H9 (cell line): ENCODE results near the gene PRSS8. TPM values are rescaled to one million over a fixed set of nuclear protein-coding genes. Genes with fewer than 3 reads are reported as not detected.

Source experiments
- DNase-seq: peaks from one replicate; pipeline ENCODE4 v3.0.0-alpha.2; 2017
- H2AFZ ChIP-seq: one replicate; pipeline ENCODE4 v1.6.1; 2013; ENCODE audit warnings: mild to moderate bottlenecking, low read length, control low read depth, moderate library complexity
- H2AK5ac ChIP-seq: 2 replicates; pipeline ENCODE4 v1.6.1; 2013; ENCODE audit warnings: low read length, control low read depth, mixed read lengths; ENCODE audit not compliant: insufficient read length
- H2BK120ac ChIP-seq: one replicate; pipeline ENCODE4 v1.6.1; 2013; ENCODE audit warnings: low read depth, mild to moderate bottlenecking, low read length, control low read depth, inconsistent platforms; ENCODE audit not compliant: poor library complexity, severe bottlenecking
- H2BK12ac ChIP-seq: 2 replicates; pipeline ENCODE4 v1.6.1; 2013; ENCODE audit warnings: low read length, control low read depth, mixed read lengths, low read depth; ENCODE audit not compliant: insufficient read length
- H2BK15ac ChIP-seq: 2 replicates; pipeline ENCODE4 v1.6.1; 2013; ENCODE audit warnings: low read depth, low read length, control low read depth
- H2BK20ac ChIP-seq: one replicate; pipeline ENCODE4 v1.6.1; 2013; ENCODE audit warnings: low read depth, mild to moderate bottlenecking, low read length, control low read depth, inconsistent platforms; ENCODE audit not compliant: poor library complexity, severe bottlenecking
- H2BK5ac ChIP-seq: 2 replicates; pipeline ENCODE4 v1.6.1; 2013; ENCODE audit warnings: low read length, control low read depth, mixed read lengths; ENCODE audit not compliant: insufficient read length
- H3K14ac ChIP-seq: 2 replicates; pipeline ENCODE4 v1.6.1; 2013; ENCODE audit warnings: low read length, control low read depth; ENCODE audit not compliant: insufficient read depth
- H3K18ac ChIP-seq: 2 replicates; pipeline ENCODE4 v1.6.1; 2013; ENCODE audit warnings: low read depth, mild to moderate bottlenecking, mixed read lengths, low read length, control low read depth; ENCODE audit not compliant: insufficient read length
- H3K23ac ChIP-seq: 2 replicates; pipeline ENCODE4 v1.6.1; 2013; ENCODE audit warnings: low read length, control low read depth, mixed read lengths, low read depth; ENCODE audit not compliant: insufficient read length
- H3K23me2 ChIP-seq: 2 replicates; pipeline ENCODE4 v1.6.1; 2013; ENCODE audit warnings: low read depth, mild to moderate bottlenecking, mixed read lengths, low read length, control low read depth; ENCODE audit not compliant: insufficient read length, poor library complexity, severe bottlenecking
- H3K27ac ChIP-seq: 2 replicates; pipeline ENCODE4 v1.5.1; 2013; ENCODE audit warnings: low read length, control low read depth, mixed read lengths, low read depth; ENCODE audit not compliant: insufficient read length
- H3K27me3 ChIP-seq: 2 replicates; pipeline ENCODE4 v1.6.1; 2013; ENCODE audit warnings: low read length, control low read depth, inconsistent platforms; ENCODE audit not compliant: insufficient read depth
- H3K4ac ChIP-seq: 2 replicates; pipeline ENCODE4 v1.6.1; 2013; ENCODE audit warnings: low read depth, mild to moderate bottlenecking, control low read depth, inconsistent platforms, low read length, moderate library complexity
- H3K4me1 ChIP-seq: 2 replicates; pipeline ENCODE4 v1.6.1; 2013; ENCODE audit warnings: low read length, control low read depth, inconsistent platforms; ENCODE audit not compliant: insufficient read depth
- H3K4me2 ChIP-seq: 2 replicates; pipeline ENCODE4 v1.6.1; 2013; ENCODE audit warnings: low read length, control low read depth, mixed read lengths; ENCODE audit not compliant: insufficient read length, insufficient read depth
- H3K56ac ChIP-seq: 2 replicates; pipeline ENCODE4 v1.6.1; 2013; ENCODE audit warnings: low read depth, mild to moderate bottlenecking, mixed read lengths, low read length, control low read depth; ENCODE audit not compliant: insufficient read length
- H3K79me1 ChIP-seq: 2 replicates; pipeline ENCODE4 v1.6.1; 2013; ENCODE audit warnings: low read depth, mild to moderate bottlenecking, moderate library complexity, low read length, control low read depth, inconsistent platforms; ENCODE audit not compliant: insufficient read depth, poor library complexity, severe bottlenecking
- H3K79me2 ChIP-seq: 2 replicates; pipeline ENCODE4 v1.6.1; 2013; ENCODE audit warnings: low read length, control low read depth, inconsistent platforms; ENCODE audit not compliant: insufficient read depth
- H3K9ac ChIP-seq: 2 replicates; pipeline ENCODE4 v1.6.1; 2013; ENCODE audit warnings: low read length, control low read depth, mixed read lengths; ENCODE audit not compliant: insufficient read length; ENCODE audit errors: extremely low read depth
- H3K9me3 ChIP-seq: one replicate; pipeline ENCODE4 v1.6.1; 2013; ENCODE audit warnings: low read depth, low read length, inconsistent platforms; ENCODE audit not compliant: control insufficient read depth
- H3T11ph ChIP-seq: one replicate; pipeline ENCODE4 v1.6.1; 2013; ENCODE audit warnings: mild to moderate bottlenecking, low read length, control low read depth, inconsistent platforms
- H4K20me1 ChIP-seq: one replicate; pipeline ENCODE4 v1.6.1; 2013; ENCODE audit not compliant: control insufficient read depth, insufficient read length, insufficient read depth
- H4K5ac ChIP-seq: 2 replicates; pipeline ENCODE4 v1.6.1; 2013; ENCODE audit warnings: low read depth, mild to moderate bottlenecking, mixed read lengths, low read length, control low read depth; ENCODE audit not compliant: insufficient read length
- H4K8ac ChIP-seq: replicated peaks from 2 replicates; pipeline ENCODE4 v1.6.1; 2013; ENCODE audit warnings: low read length, control low read depth, mixed read lengths, low read depth; ENCODE audit not compliant: insufficient read length
- H4K91ac ChIP-seq: 2 replicates; pipeline ENCODE4 v1.6.1; 2013; ENCODE audit warnings: low read depth, mild to moderate bottlenecking, moderate library complexity, mixed read lengths, low read length, control low read depth; ENCODE audit not compliant: insufficient read length
- H3K27ac Mint-ChIP-seq, 3 experiments: 2 replicates in 2 of 3; 3 replicates in 1 of 3; pipeline ENCODE4 v1.8.0; 2020 to 2021; ENCODE audit warnings: mixed read lengths in 3 of 3, mild to moderate bottlenecking in 1 of 3, moderate library complexity in 1 of 3
- H3K27me3 Mint-ChIP-seq: 2 replicates; pipeline ENCODE4 v1.8.0; 2021; ENCODE audit warnings: low read depth, mild to moderate bottlenecking, moderate library complexity, mixed read lengths
- H3K36me3 Mint-ChIP-seq, 3 experiments: 2 replicates in 2 of 3; 3 replicates in 1 of 3; pipeline ENCODE4 v1.8.0; 2020 to 2021; ENCODE audit warnings: low read depth in 3 of 3, mixed read lengths in 3 of 3; ENCODE audit not compliant: insufficient read depth in 1 of 3
- H3K4me1 Mint-ChIP-seq, 2 experiments: 2 replicates each; pipeline ENCODE4 v1.8.0; 2020; ENCODE audit warnings: mixed read lengths in 2 of 2
- H3K4me3 Mint-ChIP-seq, 2 experiments: 2 replicates in 1 of 2; 3 replicates in 1 of 2; pipeline ENCODE4 v1.8.0; 2020 to 2021; ENCODE audit warnings: mild to moderate bottlenecking in 2 of 2, mixed read lengths in 2 of 2, moderate library complexity in 1 of 2
- H3K9me3 Mint-ChIP-seq, 2 experiments: 2 replicates in 1 of 2; 3 replicates in 1 of 2; pipeline ENCODE4 v1.8.0; 2020; ENCODE audit warnings: mild to moderate bottlenecking in 2 of 2, mixed read lengths in 2 of 2, moderate library complexity in 1 of 2
- WGBS: extraction: QIAGEN DNeasy Blood & Tissue Kit; methylation state at CpG from one replicate; pipeline ENCODE4 v1.1.7; 2013; ENCODE audit warnings: missing lambda C conversion rate, low lambda C conversion rate, mixed read lengths; ENCODE audit not compliant: insufficient read length; ENCODE audit errors: extremely low coverage; 5-methylcytosine and 5-hydroxymethylcytosine counted together
- total RNA-seq: library from RNA; stranded (reverse); gene quantifications from 2 replicates; pipeline ENCODE4 v1.2.1, GENCODE V29; 2021
- TF ChIP-seq, protein P1 (sequence below): fragments of 200-600 bp; sonication (generic); conservative IDR thresholded peaks from 3 replicates; pipeline ENCODE4 v1.8.0; 2021; ENCODE audit warnings: antibody characterized with exemption, mild to moderate bottlenecking

PRSS8 gene
- total RNA-seq, 1 experiment from 2014 or later, result 64.0 TPM

DNA sequence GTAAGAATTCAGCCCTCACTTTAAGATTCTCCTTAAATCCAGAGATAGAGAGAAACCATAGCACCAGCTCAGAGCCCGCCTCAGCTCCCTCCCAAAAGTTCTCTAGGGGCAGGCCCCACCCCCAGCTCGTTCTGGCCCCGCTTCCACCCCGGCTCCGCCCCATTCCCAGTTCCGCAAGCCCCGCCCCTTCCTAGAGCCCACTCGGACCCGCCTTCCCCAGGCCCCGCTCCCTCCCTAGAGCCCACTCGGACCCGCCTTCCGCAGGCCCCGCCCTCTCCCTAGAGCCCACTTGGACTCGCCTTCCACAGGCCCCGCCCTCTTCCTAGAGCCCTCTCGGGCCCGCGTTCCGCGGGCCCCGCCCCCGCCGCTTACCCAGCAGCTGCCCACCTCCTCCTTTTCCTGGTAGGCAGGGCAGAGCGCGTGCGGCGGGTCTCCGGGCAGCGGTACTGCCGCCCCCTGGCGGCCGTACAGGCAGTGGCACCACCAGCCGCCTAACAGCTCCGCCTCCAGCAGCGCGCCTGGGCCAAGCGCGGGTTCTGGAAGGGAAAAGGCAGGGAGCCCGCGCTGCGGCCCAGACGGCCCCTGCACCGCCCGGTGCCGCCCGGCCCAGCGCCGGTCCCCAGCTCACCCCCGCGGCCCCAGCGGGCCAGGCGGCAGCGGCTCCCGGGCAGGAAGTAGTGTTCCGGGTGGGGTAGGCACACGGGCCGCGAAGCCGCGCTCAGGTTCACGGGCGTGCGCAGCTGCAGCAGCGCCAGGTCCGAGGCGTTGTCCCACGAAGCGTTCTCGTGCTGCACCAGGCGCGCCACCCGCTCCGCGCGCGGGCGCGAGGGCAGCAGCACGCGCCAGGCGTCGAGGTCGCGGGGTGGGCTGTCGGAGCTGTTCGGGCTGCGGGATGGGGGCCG lies 6.8 kb upstream of the PRSS8 start:
- peaks cover 4% of the 10 kb centered on the region for H3K4me1 ChIP-seq
- peak overlapping the region; percentile 54 for H3K4me2 ChIP-seq
- Mint-ChIP-seq H3K4me3 (peak overlapping the region; percentile 54 to 76), H3K4me1 (peaks cover 26 to 42% of the 10 kb centered on the region in 2 experiments), H3K36me3 (no peaks in the 10 kb centered on the region), H3K27ac (peak overlapping the region; percentile 68 to 92 (median 86); a peak in 5 of 7 replicates), H3K27me3 (peaks cover 37% of the 10 kb centered on the region), H3K9me3 (no peaks in the 10 kb centered on the region)
- H3K14ac ChIP-seq, result peak overlapping the region; percentile 81
- H3K27me3 ChIP-seq, result no peaks in the 10 kb centered on the region; the same call in 1 of the 2 replicates
- H2AFZ ChIP-seq, result no peak overlapping the region
- no peak overlapping the region for H3K27ac ChIP-seq
- H3K23ac ChIP-seq, result no peak overlapping the region
- H2BK5ac ChIP-seq, result no peak overlapping the region
- no CpG with 5 or more reads among the region's 89 CpGs for WGBS
- H3K9me3 ChIP-seq, result no peaks in the 10 kb centered on the region
- TF ChIP-seq, protein P1, sequence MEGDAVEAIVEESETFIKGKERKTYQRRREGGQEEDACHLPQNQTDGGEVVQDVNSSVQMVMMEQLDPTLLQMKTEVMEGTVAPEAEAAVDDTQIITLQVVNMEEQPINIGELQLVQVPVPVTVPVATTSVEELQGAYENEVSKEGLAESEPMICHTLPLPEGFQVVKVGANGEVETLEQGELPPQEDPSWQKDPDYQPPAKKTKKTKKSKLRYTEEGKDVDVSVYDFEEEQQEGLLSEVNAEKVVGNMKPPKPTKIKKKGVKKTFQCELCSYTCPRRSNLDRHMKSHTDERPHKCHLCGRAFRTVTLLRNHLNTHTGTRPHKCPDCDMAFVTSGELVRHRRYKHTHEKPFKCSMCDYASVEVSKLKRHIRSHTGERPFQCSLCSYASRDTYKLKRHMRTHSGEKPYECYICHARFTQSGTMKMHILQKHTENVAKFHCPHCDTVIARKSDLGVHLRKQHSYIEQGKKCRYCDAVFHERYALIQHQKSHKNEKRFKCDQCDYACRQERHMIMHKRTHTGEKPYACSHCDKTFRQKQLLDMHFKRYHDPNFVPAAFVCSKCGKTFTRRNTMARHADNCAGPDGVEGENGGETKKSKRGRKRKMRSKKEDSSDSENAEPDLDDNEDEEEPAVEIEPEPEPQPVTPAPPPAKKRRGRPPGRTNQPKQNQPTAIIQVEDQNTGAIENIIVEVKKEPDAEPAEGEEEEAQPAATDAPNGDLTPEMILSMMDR, result peak; percentile 95
- H2BK20ac ChIP-seq, result no peak overlapping the region
- H4K8ac ChIP-seq, result no peak overlapping the region
- no peak overlapping the region for H3K4ac ChIP-seq
- no peak overlapping the region for H3K56ac ChIP-seq
- no peaks in the 10 kb centered on the region for H3K23me2 ChIP-seq
- H2BK12ac ChIP-seq, result no peak overlapping the region
- H4K5ac ChIP-seq, result no peak overlapping the region
- H2BK120ac ChIP-seq, result no peak overlapping the region
- no peak overlapping the region for H4K91ac ChIP-seq
- H2AK5ac ChIP-seq, result no peak overlapping the region
- peak; percentile 100 for DNase-seq
- H2BK15ac ChIP-seq, result no peak overlapping the region
- H3K9ac ChIP-seq, result no peak overlapping the region
- H3K18ac ChIP-seq, result no peak overlapping the region
- no peak overlapping the region for H3T11ph ChIP-seq
- H3K79me2 ChIP-seq, result no peaks in the 10 kb centered on the region
- no peaks in the 10 kb centered on the region for H3K79me1 ChIP-seq
- H4K20me1 ChIP-seq, result no peaks in the 10 kb centered on the region
